Fibroblast of lung (primary cell): ENCODE data around the gene SPO11. TPM values are rescaled to one million over a fixed set of nuclear protein-coding genes. Genes with fewer than 3 reads are reported as not detected.

Experiments used
- DNase-seq, 2 donors: peaks; one replicate each; pipeline versions ENCODE4 v3.0.0 to v3.0.0-alpha.2; 2010; ENCODE audit warnings: low read depth in 2 of 2
- H2AFZ ChIP-seq: 2 replicates; pipeline ENCODE4 v1.5.1; 2012; ENCODE audit warnings: low read length, control low read depth, inconsistent platforms
- H3K27ac ChIP-seq: 2 replicates; pipeline ENCODE4 v1.5.1; 2011; ENCODE audit warnings: low read length, control low read depth; ENCODE audit not compliant: insufficient read depth
- H3K27me3 ChIP-seq: 2 replicates; pipeline ENCODE4 v1.5.1; 2011; ENCODE audit warnings: mild to moderate bottlenecking, low read length; ENCODE audit not compliant: control insufficient read depth, insufficient read depth
- H3K36me3 ChIP-seq: 2 replicates; pipeline ENCODE4 v1.5.1; 2011; ENCODE audit warnings: low read length; ENCODE audit not compliant: control insufficient read depth, insufficient read depth
- H3K4me1 ChIP-seq: 2 replicates; pipeline ENCODE4 v1.5.1; 2011; ENCODE audit warnings: low read length; ENCODE audit not compliant: control insufficient read depth, insufficient read depth; ENCODE audit errors: extremely low read depth
- H3K4me2 ChIP-seq: 2 replicates; pipeline ENCODE4 v1.5.1; 2011; ENCODE audit warnings: low read length, control low read depth; ENCODE audit not compliant: insufficient read depth; ENCODE audit errors: extremely low read depth
- H3K4me3 ChIP-seq, 4 experiments: fragments of 200-600 bp in 1 of 4; sonication (generic) in 1 of 4; replicated peaks in 1 of 4; 2 replicates each; pipeline ENCODE4 v1.5.1; 2011 to 2016; ENCODE audit warnings: low read length in 4 of 4, low read depth in 3 of 4, mild to moderate bottlenecking in 3 of 4, control low read depth in 2 of 4, inconsistent platforms in 1 of 4, mixed read lengths in 1 of 4; ENCODE audit not compliant: insufficient read depth in 1 of 4; ENCODE audit errors: control extremely low read depth in 1 of 4
- H3K79me2 ChIP-seq: 2 replicates; pipeline ENCODE4 v1.5.1; 2012; ENCODE audit warnings: mild to moderate bottlenecking, low read length, inconsistent platforms; ENCODE audit not compliant: control insufficient read depth, insufficient read depth
- H3K9ac ChIP-seq: 2 replicates; pipeline ENCODE4 v1.5.1; 2011; ENCODE audit warnings: mild to moderate bottlenecking, low read length, control low read depth; ENCODE audit not compliant: insufficient read depth
- H3K9me3 ChIP-seq: 2 replicates; pipeline ENCODE4 v1.5.1; 2012; ENCODE audit warnings: low read depth, low read length; ENCODE audit not compliant: control insufficient read depth, insufficient read depth
- H4K20me1 ChIP-seq: 2 replicates; pipeline ENCODE4 v1.5.1; 2011; ENCODE audit warnings: low read length; ENCODE audit not compliant: control insufficient read depth, insufficient read depth; ENCODE audit errors: extremely low read depth
- EZH2 ChIP-seq: IDR thresholded peaks from 2 replicates; pipeline ENCODE4 v1.5.1; 2012; ENCODE audit warnings: low read length, control low read depth, mild to moderate bottlenecking; ENCODE audit errors: missing control alignments
- polyA plus RNA-seq, 2 donors: library from polyadenylated mRNA; depleted of rRNA in 1 of 2; stranded (reverse) in 1 of 2; unstranded in 1 of 2; fragments of >200 nt; gene quantifications; 2 replicates each; pipeline ENCODE4 v1.2.1, GENCODE V29; 2011 to 2012; ENCODE audit warnings: missing spikeins in 1 of 2
- total RNA-seq: library from RNA; depleted of rRNA; stranded (reverse); fragments of >200 nt; gene quantifications from 2 replicates; pipeline ENCODE4 v1.2.1, GENCODE V29; 2014
- TF ChIP-seq, protein P1 (sequence below), 2 donors: IDR thresholded peaks in 1 of 2; conservative IDR thresholded peaks in 1 of 2; 1 replicate in 1 of 2; 2 replicates in 1 of 2; pipeline ENCODE4 v1.5.1; 2011 to 2012; ENCODE audit warnings: low read length in 2 of 2, control low read depth in 1 of 2, inconsistent platforms in 1 of 2, low read depth in 1 of 2, mild to moderate bottlenecking in 1 of 2

The SPO11 gene
- total and polyA plus RNA-seq, 2 donors (not counting 1 experiment from before 2014, with no cell fraction given): not detected

GRCh38 chr20:57308451-57309271 lies 20.9 kb upstream of the SPO11 start:
- H3K27me3 ChIP-seq: no peaks in the 10 kb centered on the region
- H3K4me1 ChIP-seq: no peaks in the 10 kb centered on the region
- H2AFZ ChIP-seq: no peak overlapping the region
- TF ChIP-seq, protein P1, sequence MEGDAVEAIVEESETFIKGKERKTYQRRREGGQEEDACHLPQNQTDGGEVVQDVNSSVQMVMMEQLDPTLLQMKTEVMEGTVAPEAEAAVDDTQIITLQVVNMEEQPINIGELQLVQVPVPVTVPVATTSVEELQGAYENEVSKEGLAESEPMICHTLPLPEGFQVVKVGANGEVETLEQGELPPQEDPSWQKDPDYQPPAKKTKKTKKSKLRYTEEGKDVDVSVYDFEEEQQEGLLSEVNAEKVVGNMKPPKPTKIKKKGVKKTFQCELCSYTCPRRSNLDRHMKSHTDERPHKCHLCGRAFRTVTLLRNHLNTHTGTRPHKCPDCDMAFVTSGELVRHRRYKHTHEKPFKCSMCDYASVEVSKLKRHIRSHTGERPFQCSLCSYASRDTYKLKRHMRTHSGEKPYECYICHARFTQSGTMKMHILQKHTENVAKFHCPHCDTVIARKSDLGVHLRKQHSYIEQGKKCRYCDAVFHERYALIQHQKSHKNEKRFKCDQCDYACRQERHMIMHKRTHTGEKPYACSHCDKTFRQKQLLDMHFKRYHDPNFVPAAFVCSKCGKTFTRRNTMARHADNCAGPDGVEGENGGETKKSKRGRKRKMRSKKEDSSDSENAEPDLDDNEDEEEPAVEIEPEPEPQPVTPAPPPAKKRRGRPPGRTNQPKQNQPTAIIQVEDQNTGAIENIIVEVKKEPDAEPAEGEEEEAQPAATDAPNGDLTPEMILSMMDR (conservative IDR thresholded peaks at IDR 0.05 in 1 of 2, IDR thresholded peaks at IDR 0.05 in 1 of 2; ENCODE audit: low read depth in 1 of 2, low read length in 2 of 2): no peak
- no peak for TF ChIP-seq EZH2
- DNase-seq: no peak
- no peaks in the 10 kb centered on the region for H3K79me2 ChIP-seq
- H3K27ac ChIP-seq: no peak overlapping the region
- no peak overlapping the region for H3K4me2 ChIP-seq
- no peak overlapping the region for H3K4me3 ChIP-seq
- no peak overlapping the region for H3K9ac ChIP-seq
- no peaks in the 10 kb centered on the region for H4K20me1 ChIP-seq
- no peaks in the 10 kb centered on the region for H3K9me3 ChIP-seq
- H3K36me3 ChIP-seq: no peaks in the 10 kb centered on the region

GRCh38 chr20:57309544-57310115 lies 20.0 kb upstream of the SPO11 start:
- Histone ChIP-seq H4K20me1 (no peaks in the 10 kb centered on the region), H3K4me1 (no peaks in the 10 kb centered on the region), H3K79me2 (no peaks in the 10 kb centered on the region), H3K4me3 (no peak overlapping the region), H3K4me2 (no peak overlapping the region), H3K9me3 (no peaks in the 10 kb centered on the region), H3K36me3 (no peaks in the 10 kb centered on the region), H2AFZ (no peak overlapping the region), H3K9ac (no peak overlapping the region), H3K27me3 (no peaks in the 10 kb centered on the region), H3K27ac (no peak overlapping the region)
- TF ChIP-seq, protein P1 (conservative IDR thresholded peaks at IDR 0.05 in 1 of 2, IDR thresholded peaks at IDR 0.05 in 1 of 2; ENCODE audit: low read depth in 1 of 2, low read length in 2 of 2): no peak
- no peak for TF ChIP-seq EZH2
- no peak for DNase-seq

- Histone ChIP-seq H3K27me3 (no peaks in the 10 kb centered on the region), H3K36me3 (no peaks in the 10 kb centered on the region), H3K9me3 (no peaks in the 10 kb centered on the region)
These were observed 18.6 kb upstream of the SPO11 start for GRCh38 chr20:57310821-57311514.

More at GRCh38 chr20:57310821-57311514, 18.6 kb upstream of the SPO11 start:
- no peak overlapping the region for H2AFZ ChIP-seq
- DNase-seq: no peak
- H3K27ac ChIP-seq: no peak overlapping the region
- H3K4me3 ChIP-seq: no peak overlapping the region
- no peaks in the 10 kb centered on the region for H4K20me1 ChIP-seq
- H3K4me1 ChIP-seq: no peaks in the 10 kb centered on the region
- H3K79me2 ChIP-seq: no peaks in the 10 kb centered on the region
- H3K4me2 ChIP-seq: no peak overlapping the region
- TF ChIP-seq EZH2: no peak
- TF ChIP-seq, protein P1 (conservative IDR thresholded peaks at IDR 0.05 in 1 of 2, IDR thresholded peaks at IDR 0.05 in 1 of 2; ENCODE audit: low read depth in 1 of 2, low read length in 2 of 2): no peak
- no peak overlapping the region for H3K9ac ChIP-seq
